Parathyroid adenoma (tissue), 2 donors: ENCODE data around the gene NT5C.

Source experiments
- H2AFZ ChIP-seq: fragments of 300-600 bp; sonication (generic); one replicate; pipeline ENCODE4 v1.7.0; 2017; ENCODE audit warnings: antibody characterized with exemption, mild to moderate bottlenecking
- H3K27ac ChIP-seq: fragments of 300-600 bp; sonication (generic); one replicate; pipeline ENCODE4 v1.7.0; 2017
- H3K27me3 ChIP-seq: fragments of 300-600 bp; sonication (generic); one replicate; pipeline ENCODE4 v1.7.0; 2017; ENCODE audit warnings: low read length; ENCODE audit not compliant: control insufficient read depth, insufficient read depth
- H3K36me3 ChIP-seq: fragments of 300-600 bp; sonication (generic); one replicate; pipeline ENCODE4 v1.7.0; 2017; ENCODE audit warnings: low read length; ENCODE audit not compliant: control insufficient read depth, insufficient read depth
- H3K4me1 ChIP-seq: fragments of 300-600 bp; sonication (generic); one replicate; pipeline ENCODE4 v1.7.0; 2017; ENCODE audit warnings: control low read depth
- H3K4me2 ChIP-seq: fragments of 300-600 bp; sonication (generic); one replicate; pipeline ENCODE4 v1.7.0; 2017; ENCODE audit warnings: low read length
- H3K4me3 ChIP-seq: fragments of 300-600 bp; sonication (generic); one replicate; pipeline ENCODE4 v1.7.0; 2017; ENCODE audit warnings: low read depth, low read length
- H3K79me2 ChIP-seq: fragments of 300-600 bp; sonication (generic); one replicate; pipeline ENCODE4 v1.7.0; 2017; ENCODE audit warnings: control low read depth
- H3K9ac ChIP-seq: fragments of 300-600 bp; sonication (generic); one replicate; pipeline ENCODE4 v1.7.0; 2017; ENCODE audit warnings: mild to moderate bottlenecking
- H3K9me3 ChIP-seq: fragments of 300-600 bp; sonication (generic); one replicate; pipeline ENCODE4 v1.7.0; 2017; ENCODE audit warnings: low read length; ENCODE audit not compliant: control insufficient read depth
- TF ChIP-seq, protein P1 (sequence below): fragments of 300-600 bp; sonication (generic); IDR thresholded peaks from one replicate; pipeline ENCODE4 v1.7.0; 2017; ENCODE audit warnings: antibody characterized with exemption, mild to moderate bottlenecking
- donor health status: primary hyperparathyroidism.

The NT5C gene

DNA sequence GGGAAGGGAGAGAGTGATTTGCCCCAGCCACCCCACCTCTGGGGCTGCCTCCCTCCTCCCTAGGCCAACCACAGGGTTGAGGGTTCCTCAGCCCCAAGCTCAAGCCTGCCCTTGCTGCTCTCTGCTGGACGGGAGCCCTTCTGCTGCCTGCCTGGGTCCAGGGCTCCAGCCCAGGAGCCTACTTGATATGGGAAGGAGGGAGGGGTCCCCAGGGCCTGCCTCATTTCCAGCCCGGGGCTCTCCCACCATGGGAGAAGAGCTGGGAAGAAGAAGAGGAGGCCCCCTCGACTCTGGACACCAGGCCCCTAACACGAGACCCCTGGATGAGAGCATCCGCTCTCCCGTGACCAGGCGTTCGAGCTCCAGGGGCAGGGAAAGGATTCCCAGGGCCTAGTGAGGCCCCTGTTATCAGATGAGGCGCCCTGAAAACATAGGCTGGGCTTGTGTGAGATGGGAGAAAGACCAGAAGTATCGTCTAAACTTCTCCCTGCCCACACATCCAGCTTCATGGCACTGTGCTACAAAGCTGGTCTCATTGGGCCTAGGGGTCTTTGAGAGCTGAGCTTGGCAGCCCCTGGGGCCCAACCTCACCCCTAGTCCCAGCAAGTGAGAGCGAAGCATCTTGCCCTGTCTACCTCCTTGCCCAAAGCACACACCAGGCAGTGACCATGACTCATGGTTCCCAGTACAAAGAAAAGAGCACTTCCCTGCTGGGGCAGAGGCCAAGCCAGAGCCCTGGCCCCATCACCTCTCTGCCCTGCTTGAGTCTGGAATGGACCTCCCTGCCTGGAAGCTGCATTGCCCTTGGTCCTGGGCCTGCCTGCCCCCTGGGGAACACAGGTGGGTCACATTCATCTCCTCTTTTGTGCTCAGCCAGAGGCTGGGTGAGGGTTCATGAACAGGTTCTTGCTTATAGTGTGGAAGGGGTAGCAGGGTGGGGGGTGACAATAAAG, 42.8 kb downstream of the NT5C start:
- no peaks in the 10 kb centered on the region for H3K36me3 ChIP-seq
- H3K27ac ChIP-seq: peak overlapping the region; percentile 54
- peak overlapping the region; percentile 64 for H3K4me2 ChIP-seq
- H3K79me2 ChIP-seq: peaks cover 4% of the 10 kb centered on the region
- H3K4me3 ChIP-seq: peak overlapping the region; percentile 59
- no peaks in the 10 kb centered on the region for H3K9me3 ChIP-seq
- H3K4me1 ChIP-seq: peaks cover 20% of the 10 kb centered on the region
- H2AFZ ChIP-seq: peak overlapping the region; percentile 99
- H3K9ac ChIP-seq: peak overlapping the region; percentile 50
- TF ChIP-seq, protein P1, sequence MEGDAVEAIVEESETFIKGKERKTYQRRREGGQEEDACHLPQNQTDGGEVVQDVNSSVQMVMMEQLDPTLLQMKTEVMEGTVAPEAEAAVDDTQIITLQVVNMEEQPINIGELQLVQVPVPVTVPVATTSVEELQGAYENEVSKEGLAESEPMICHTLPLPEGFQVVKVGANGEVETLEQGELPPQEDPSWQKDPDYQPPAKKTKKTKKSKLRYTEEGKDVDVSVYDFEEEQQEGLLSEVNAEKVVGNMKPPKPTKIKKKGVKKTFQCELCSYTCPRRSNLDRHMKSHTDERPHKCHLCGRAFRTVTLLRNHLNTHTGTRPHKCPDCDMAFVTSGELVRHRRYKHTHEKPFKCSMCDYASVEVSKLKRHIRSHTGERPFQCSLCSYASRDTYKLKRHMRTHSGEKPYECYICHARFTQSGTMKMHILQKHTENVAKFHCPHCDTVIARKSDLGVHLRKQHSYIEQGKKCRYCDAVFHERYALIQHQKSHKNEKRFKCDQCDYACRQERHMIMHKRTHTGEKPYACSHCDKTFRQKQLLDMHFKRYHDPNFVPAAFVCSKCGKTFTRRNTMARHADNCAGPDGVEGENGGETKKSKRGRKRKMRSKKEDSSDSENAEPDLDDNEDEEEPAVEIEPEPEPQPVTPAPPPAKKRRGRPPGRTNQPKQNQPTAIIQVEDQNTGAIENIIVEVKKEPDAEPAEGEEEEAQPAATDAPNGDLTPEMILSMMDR: no peak
- H3K27me3 ChIP-seq: no peaks in the 10 kb centered on the region

DNA sequence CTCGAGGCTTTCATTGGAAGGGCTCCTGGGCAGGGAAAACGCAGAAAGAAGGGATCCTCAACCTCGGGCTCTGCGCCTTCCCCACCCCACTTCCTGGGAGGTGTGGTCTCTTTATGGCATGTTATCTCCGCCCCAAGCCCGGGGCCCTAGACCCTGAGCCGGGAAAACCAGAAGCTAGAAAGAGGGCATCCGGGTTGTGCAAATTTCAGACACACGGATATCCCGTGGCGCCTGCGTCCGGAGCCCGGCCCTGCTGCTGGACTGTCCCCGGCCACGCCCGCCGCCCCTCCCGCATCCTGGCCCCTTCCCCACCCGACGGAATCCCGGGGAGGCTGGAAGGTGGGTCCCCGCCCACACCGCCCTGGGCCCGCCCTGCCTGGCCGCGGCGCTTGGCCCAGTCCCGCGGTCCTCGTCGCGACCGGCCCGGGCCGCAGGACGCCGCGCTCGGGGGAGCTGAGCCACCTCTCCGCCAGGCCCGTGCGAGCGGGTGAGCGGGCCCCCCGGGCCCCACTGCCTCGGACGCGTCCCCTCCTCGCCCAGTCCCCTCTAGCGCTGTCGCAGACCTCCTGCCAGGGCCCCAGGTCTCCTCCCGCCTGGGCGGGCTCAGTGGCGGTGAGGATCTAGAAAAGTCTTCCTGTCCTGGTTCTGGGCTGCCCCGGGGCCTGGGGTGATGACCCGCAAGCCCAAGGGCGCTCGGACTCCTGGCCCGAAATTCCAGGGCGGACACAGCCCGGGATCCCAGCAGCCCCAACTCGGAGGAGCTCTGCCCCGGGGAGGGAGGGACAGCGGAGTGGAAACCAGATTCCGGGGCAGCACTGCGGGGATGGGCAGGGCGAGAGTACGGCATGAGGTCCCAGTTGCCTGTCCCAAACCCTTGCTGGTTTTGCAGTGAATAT, 43.7 kb downstream of the NT5C start, which contains the start of gene SLC16A5:
Gene SLC16A5 (plus strand): TSS at position 397 of the 896 bp plus-strand sequence. CDS start 5,683 bp downstream, outside the sequence.
- TF ChIP-seq, protein P1: no peak
- H2AFZ ChIP-seq: peak within 1 kb of the TSS; percentile 99
- no peaks in the 10 kb centered on the region for H3K9me3 ChIP-seq
- H3K27me3 ChIP-seq: no peaks in the 10 kb centered on the region
- H3K27ac ChIP-seq: peak within 1 kb of the TSS; percentile 54
- H3K4me2 ChIP-seq: peak within 1 kb of the TSS; percentile 64
- H3K36me3 ChIP-seq: no peaks in the 10 kb centered on the region
- H3K9ac ChIP-seq: peak within 1 kb of the TSS; percentile 50
- H3K4me3 ChIP-seq: peak within 1 kb of the TSS; percentile 59
- H3K79me2 ChIP-seq: peaks cover 4% of the 10 kb centered on the region
- peaks cover 20% of the 10 kb centered on the region for H3K4me1 ChIP-seq

DNA sequence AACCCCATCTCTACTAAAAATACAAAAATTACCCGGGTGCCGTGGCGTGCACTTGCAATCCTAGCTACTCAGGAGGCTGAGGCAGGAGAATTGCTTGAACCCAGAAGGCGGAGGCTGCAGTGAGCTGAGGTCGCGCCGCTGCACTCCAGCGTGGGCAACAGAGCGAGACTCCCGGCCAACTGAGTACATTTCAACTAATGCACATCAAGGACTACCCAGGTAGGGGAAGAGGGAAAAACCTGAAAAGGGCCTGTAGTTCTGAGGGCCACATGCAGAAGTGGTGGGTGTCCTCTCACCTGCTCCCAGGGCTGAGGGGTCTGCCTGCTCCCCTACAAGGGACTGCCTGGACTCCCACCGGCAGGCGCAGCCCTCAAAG, 44.4 kb downstream of the NT5C start:
- H3K27ac ChIP-seq: peak overlapping the region; percentile 33
- H3K4me3 ChIP-seq: no peak overlapping the region
- no peaks in the 10 kb centered on the region for H3K9me3 ChIP-seq
- H3K27me3 ChIP-seq: no peaks in the 10 kb centered on the region
- peak overlapping the region; percentile 99 for H2AFZ ChIP-seq
- TF ChIP-seq, protein P1: no peak
- peaks cover 20% of the 10 kb centered on the region for H3K4me1 ChIP-seq
- peaks cover 4% of the 10 kb centered on the region for H3K79me2 ChIP-seq
- no peak overlapping the region for H3K9ac ChIP-seq
- H3K36me3 ChIP-seq: no peaks in the 10 kb centered on the region
- peak overlapping the region; percentile 64 for H3K4me2 ChIP-seq

- H3K4me2 ChIP-seq: no peak overlapping the region
- no peak overlapping the region for H2AFZ ChIP-seq
- no peak overlapping the region for H3K27ac ChIP-seq
- no peaks in the 10 kb centered on the region for H3K36me3 ChIP-seq
- H3K79me2 ChIP-seq: peaks cover 4% of the 10 kb centered on the region
- H3K4me1 ChIP-seq: peaks cover 19% of the 10 kb centered on the region
- no peaks in the 10 kb centered on the region for H3K9me3 ChIP-seq
- H3K4me3 ChIP-seq: no peak overlapping the region
- no peaks in the 10 kb centered on the region for H3K27me3 ChIP-seq
- TF ChIP-seq, protein P1: no peak
- H3K9ac ChIP-seq: no peak overlapping the region
Measured at GRCh38 chr17:75086496-75087181, 44.9 kb downstream of the NT5C start.
